GM19467 (cell line): ENCODE data around the gene MCOLN1.
"Not testable (repeated sequence)": the region's sequence is repeated elsewhere in the genome, so short reads cannot be mapped to it uniquely, and the experiment has no call there.

Experiments used
- ATAC-seq: cut with Tn5 transposase; IDR thresholded peaks from one replicate; pipeline ENCODE4 v1.9.1; 2021; ENCODE audit warnings: mild to moderate bottlenecking, moderate library complexity; ENCODE audit not compliant: unreplicated experiment

Gene MCOLN1

GRCh38 chr19:7522923-7523667, 671 bp downstream of the MCOLN1 start:
- no peak for ATAC-seq

GRCh38 chr19:7524523-7524922, 2.1 kb downstream of the MCOLN1 start:
- ATAC-seq = no peak

GRCh38 chr19:7524992-7525739, 2.7 kb downstream of the MCOLN1 start:
- no peak for ATAC-seq

- no peak for ATAC-seq
Observed at GRCh38 chr19:7526059-7526929, 3.9 kb downstream of the MCOLN1 start.

GRCh38 chr19:7527516-7528191, 5.2 kb downstream of the MCOLN1 start:
- no peak for ATAC-seq

GRCh38 chr19:7528192-7528519, 5.7 kb downstream of the MCOLN1 start:
- no peak for ATAC-seq

GRCh38 chr19:7528522-7529245, 6.3 kb downstream of the MCOLN1 start:
- no peak for ATAC-seq

GRCh38 chr19:7529246-7529600, 6.8 kb downstream of the MCOLN1 start:
- no peak for ATAC-seq

- no peak for ATAC-seq
Observed at GRCh38 chr19:7529610-7530490, 7.4 kb downstream of the MCOLN1 start.

GRCh38 chr19:7533281-7533885, 11.0 kb downstream of the MCOLN1 start:
- ATAC-seq = no peak

GRCh38 chr19:7533925-7534480, 11.6 kb downstream of the MCOLN1 start:
- peak; percentile 36 for ATAC-seq

- ATAC-seq = no peak
Observed at GRCh38 chr19:7534531-7535046, 12.2 kb downstream of the MCOLN1 start.

- peak; percentile 50 for ATAC-seq
Observed at GRCh38 chr19:7535047-7535997, 12.9 kb downstream of the MCOLN1 start, which contains the start of gene PNPLA6. Gene PNPLA6, plus strand, starts transcription at chr19:7535717. Its CDS starts 72 bp downstream, at chr19:7535789.

- ATAC-seq = peak; percentile 4
Observed at GRCh38 chr19:7535998-7536695, 13.7 kb downstream of the MCOLN1 start.

- ATAC-seq = not testable (repeated sequence)
Observed at GRCh38 chr19:7538990-7539389, 16.6 kb downstream of the MCOLN1 start.

GRCh38 chr19:7539827-7540425, 17.5 kb downstream of the MCOLN1 start:
- no peak for ATAC-seq
